Measurements from ENCODE around the gene NID2. TPM values are rescaled to one million over a fixed set of nuclear protein-coding genes. Genes with fewer than 3 reads are reported as not detected.

NID2 gene
- total and polyA plus RNA-seq, 10 donors: 0.33 to 10.8 (median 3.4) TPM

GRCh38 chr14:52021957-52022600 lies 46.8 kb downstream of the NID2 start:
- no peak for DNase-seq
- Histone ChIP-seq H3K27ac (no peak overlapping the region), H3K27me3 (replicated peaks in 1 of 7) (no peaks in the 10 kb centered on the region)

GRCh38 chr14:52020866-52021717 lies 47.8 kb downstream of the NID2 start:
- H3K36me3 ChIP-seq: no peaks in the 10 kb centered on the region
- no peak overlapping the region for H3K27ac ChIP-seq
- intact Hi-C loops (cut with DNase I; ENCODE audit: low total_unique reads): no loop called here
- WGBS, 5 donors: 27 to 53% (median 49%) methylated on average over 7 of the region's 7 CpGs
- no peak overlapping the region for H3K4me3 ChIP-seq
- H3K27me3 ChIP-seq (replicated peaks in 1 of 7): no peaks in the 10 kb centered on the region
- peaks cover 0 to 15% (median 9%) of the 10 kb centered on the region in 6 donors for H3K4me1 ChIP-seq
- DNase-seq: no peak
- peaks cover 0 to 5% (median 0%) of the 10 kb centered on the region in 8 donors for H3K9me3 ChIP-seq
- TF ChIP-seq POLR2AphosphoS5 (IDR thresholded peaks at IDR 0.05) (no peak), CTCF (IDR thresholded peaks at IDR 0.05 in 8 of 11, conservative IDR thresholded peaks at IDR 0.05 in 3 of 11) (no peak), POLR2A (IDR thresholded peaks at IDR 0.05) (no peak)

More at GRCh38 chr14:52021957-52022600, 46.8 kb downstream of the NID2 start:
- intact Hi-C loops (cut with DNase I; ENCODE audit: low total_unique reads): no loop called here
- WGBS, 5 donors: 40 to 45% (median 45%) methylated on average over 6 of the region's 6 CpGs
- Histone ChIP-seq H3K9me3 (peaks cover 0 to 5% (median 0%) of the 10 kb centered on the region in 8 donors), H3K4me1 (peaks cover 0 to 15% (median 9%) of the 10 kb centered on the region in 6 donors), H3K36me3 (no peaks in the 10 kb centered on the region), H3K4me3 (no peak overlapping the region)
- TF ChIP-seq POLR2AphosphoS5 (IDR thresholded peaks at IDR 0.05) (no peak), CTCF (IDR thresholded peaks at IDR 0.05 in 8 of 11, conservative IDR thresholded peaks at IDR 0.05 in 3 of 11) (no peak), POLR2A (IDR thresholded peaks at IDR 0.05) (no peak)

GRCh38 chr14:52020161-52020714 lies 48.6 kb downstream of the NID2 start:
- Histone ChIP-seq H3K4me3 (no peak overlapping the region), H3K27me3 (replicated peaks in 1 of 7) (no peaks in the 10 kb centered on the region), H3K36me3 (no peaks in the 10 kb centered on the region), H3K9me3 (peaks cover 0 to 5% (median 0%) of the 10 kb centered on the region in 8 donors), H3K27ac (no peak overlapping the region), H3K4me1 (peaks cover 0 to 15% (median 9%) of the 10 kb centered on the region in 6 donors)
- TF ChIP-seq POLR2AphosphoS5 (IDR thresholded peaks at IDR 0.05): no peak
- TF ChIP-seq CTCF (IDR thresholded peaks at IDR 0.05 in 8 of 11, conservative IDR thresholded peaks at IDR 0.05 in 3 of 11): no peak
- no peak for TF ChIP-seq POLR2A (IDR thresholded peaks at IDR 0.05)
- intact Hi-C loops (cut with DNase I; ENCODE audit: low total_unique reads): no loop called here
- no peak for DNase-seq
- 65 to 80% (median 75%) methylated on average over 5 of the region's 5 CpGs for WGBS, 5 donors

GRCh38 chr14:52018970-52019369 lies 49.9 kb downstream of the NID2 start:
- intact Hi-C loops (cut with DNase I; ENCODE audit: low total_unique reads): no loop called here
- no peaks in the 10 kb centered on the region for H3K36me3 ChIP-seq
- H3K4me3 ChIP-seq: no peak overlapping the region
- no peak overlapping the region for H3K27ac ChIP-seq
- peaks cover 0 to 15% (median 9%) of the 10 kb centered on the region in 6 donors for H3K4me1 ChIP-seq
- WGBS, 5 donors: 96 to 99% (median 98%) methylated on average over 8 of the region's 8 CpGs
- H3K9me3 ChIP-seq: no peaks in the 10 kb centered on the region
- no peaks in the 10 kb centered on the region for H3K27me3 ChIP-seq (replicated peaks in 1 of 7)
- no peak for DNase-seq
- TF ChIP-seq POLR2A (IDR thresholded peaks at IDR 0.05): no peak
- no peak for TF ChIP-seq CTCF (IDR thresholded peaks at IDR 0.05 in 8 of 11, conservative IDR thresholded peaks at IDR 0.05 in 3 of 11)
- TF ChIP-seq POLR2AphosphoS5 (IDR thresholded peaks at IDR 0.05): no peak

All from spleen (tissue), 11 donors.